RPMI7951 (cell line): ENCODE results near the gene CELF1. TPM values are rescaled to one million over a fixed set of nuclear protein-coding genes. Genes with fewer than 3 reads are reported as not detected.
"Not testable (repeated sequence)": the region's sequence is repeated elsewhere in the genome, so short reads cannot be mapped to it uniquely, and the experiment has no call there.

Experiments used
- DNase-seq: peaks from one replicate; pipeline ENCODE4 v3.0.0-alpha.2; 2012; ENCODE audit warnings: low read depth
- total RNA-seq: library from RNA; depleted of rRNA; stranded (reverse); fragments of >200 nt; shearing (Covaris generic); gene quantifications from 2 replicates; pipeline ENCODE4 v1.2.3, GENCODE V29; 2014

CELF1 gene
- total RNA-seq, 1 experiment from 2014 or later: 52.5 TPM

DNA sequence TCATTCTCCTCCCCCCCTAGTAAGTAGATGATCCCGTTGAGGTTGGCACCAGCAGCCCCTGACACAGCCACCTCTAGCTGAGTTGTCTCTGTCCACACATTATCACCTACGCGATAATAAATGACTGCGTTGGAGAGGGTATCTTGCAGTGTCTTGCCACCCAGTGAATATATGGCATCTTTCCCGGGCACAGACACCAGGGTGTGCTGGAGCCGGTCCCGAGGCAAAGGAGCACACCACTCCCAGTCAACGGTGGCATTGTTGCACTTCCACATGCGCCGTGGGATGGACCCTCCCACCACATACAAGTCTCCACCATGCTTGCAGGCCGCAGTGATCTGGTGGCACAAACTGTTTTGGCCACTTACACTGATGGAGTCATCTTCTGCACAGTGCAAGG, 20.4 kb upstream of the CELF1 start:
- DNase-seq: no peak

DNA sequence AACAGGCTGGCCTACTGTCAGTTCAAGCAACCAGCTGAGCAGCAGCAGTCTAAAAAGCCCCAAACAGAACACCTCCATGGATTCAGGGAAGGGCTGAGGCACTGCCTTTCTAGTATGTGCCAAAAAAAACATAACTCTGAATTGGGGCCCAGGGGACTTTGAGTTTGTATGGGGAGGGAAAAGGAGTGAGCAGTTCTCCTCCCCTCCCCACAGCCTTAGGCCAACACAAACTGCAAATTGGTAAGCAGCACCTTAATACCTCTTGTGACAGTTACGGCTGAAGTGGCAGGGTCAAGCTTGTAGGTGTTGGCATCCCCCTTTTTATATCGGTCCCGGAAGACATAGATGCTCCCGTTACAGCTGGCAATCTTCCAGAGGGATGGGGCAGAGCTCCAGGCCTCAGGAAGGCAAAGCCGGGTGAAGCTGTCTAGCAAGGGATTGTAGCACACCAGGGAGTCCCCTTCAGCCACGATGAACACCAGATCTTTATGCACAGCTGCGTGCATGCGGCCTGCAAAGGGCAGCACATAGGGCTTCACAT, 19.9 kb upstream of the CELF1 start:
- DNase-seq: no peak

GRCh38 chr11:47571895-47572294, 19.0 kb upstream of the CELF1 start:
- DNase-seq: peak; percentile 40

DNA sequence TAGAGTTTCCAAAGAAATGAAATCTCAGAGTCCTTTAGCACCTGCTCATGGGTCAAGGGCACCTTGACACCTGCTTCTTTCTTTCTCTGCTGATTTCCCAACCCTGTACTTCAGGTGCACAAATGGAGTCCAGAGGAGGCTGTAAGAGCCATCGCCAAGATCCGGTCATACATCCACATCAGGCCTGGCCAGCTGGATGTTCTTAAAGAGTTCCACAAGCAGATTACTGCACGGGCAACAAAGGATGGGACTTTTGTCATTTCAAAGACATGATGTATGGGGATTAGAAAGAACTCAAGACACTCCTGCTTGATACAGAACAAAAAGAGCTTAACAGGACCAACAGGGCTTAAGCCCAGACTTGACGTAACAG, 18.4 kb upstream of the CELF1 start:
- DNase-seq: no peak

- DNase-seq: no peak
Observed at GRCh38 chr11:47570651-47571356, 17.9 kb upstream of the CELF1 start.

- no peak for DNase-seq
Observed at GRCh38 chr11:47569646-47570045, 16.7 kb upstream of the CELF1 start.

DNA sequence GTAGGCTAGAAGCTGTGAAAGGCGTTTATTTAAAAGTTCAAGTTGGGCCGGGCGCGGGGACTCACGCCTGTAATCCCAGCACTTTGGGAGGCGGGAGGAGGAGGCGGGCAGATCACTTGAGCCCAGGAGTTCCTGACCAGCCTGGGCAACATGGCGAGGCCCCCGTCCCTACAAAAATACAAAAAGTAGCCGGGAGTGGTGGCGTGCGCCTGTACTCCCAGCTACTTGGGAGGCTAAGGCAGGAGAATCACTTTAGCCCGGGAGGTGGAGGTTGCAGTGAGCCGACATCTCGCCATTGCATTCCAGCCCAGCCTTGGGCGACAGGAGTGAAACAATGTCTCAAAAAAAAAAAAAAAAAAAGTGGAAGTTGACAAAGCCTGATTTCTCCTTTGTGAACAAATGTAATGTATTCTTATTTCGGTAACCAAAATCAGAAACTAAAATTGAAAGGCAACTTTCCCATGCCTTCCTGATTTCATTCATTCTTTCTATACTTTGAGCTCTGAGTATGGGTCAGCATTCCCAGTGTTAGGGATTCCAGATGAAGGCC, 13.3 kb upstream of the CELF1 start:
- DNase-seq: no peak

DNA sequence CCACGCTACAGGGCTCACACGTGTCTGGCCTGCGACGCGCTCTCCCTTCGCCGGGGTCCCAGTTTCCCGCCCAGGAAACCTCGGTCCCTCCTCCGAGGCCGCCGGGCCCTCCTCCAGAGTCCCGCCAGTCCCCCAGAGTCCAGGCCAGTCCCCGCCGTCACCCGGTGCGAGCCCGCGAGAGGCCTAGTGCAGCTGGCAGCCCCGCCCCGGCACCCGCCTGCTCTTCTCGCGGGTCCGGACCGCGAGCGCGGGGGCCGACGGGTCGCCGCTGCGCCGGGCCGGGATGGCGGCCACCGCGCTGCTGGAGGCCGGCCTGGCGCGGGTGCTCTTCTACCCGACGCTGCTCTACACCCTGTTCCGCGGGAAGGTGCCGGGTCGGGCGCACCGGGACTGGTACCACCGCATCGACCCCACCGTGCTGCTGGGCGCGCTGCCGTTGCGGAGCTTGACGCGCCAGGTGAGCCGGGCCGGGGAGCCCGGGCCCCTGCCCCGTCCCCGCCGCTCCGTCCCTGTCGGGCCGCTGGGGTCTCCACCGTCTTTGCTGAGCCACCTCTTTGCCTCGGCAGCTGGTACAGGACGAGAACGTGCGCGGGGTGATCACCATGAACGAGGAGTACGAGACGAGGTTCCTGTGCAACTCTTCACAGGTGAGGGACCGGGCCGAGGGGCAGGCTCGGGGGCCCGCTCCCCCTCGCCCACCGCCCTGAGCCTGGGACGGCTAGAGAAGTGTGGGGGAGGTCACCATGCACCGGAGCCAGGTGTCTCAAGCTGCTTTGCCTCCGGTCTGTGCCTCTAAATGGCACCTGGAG, 12.6 kb upstream of the CELF1 start, which contains the start of gene PTPMT1:
Gene PTPMT1, plus strand, starts transcription at position 260 of the 809 bp plus-strand sequence. Its CDS starts 24 bp downstream, at position 284.
- DNase-seq: peak; percentile 74

DNA sequence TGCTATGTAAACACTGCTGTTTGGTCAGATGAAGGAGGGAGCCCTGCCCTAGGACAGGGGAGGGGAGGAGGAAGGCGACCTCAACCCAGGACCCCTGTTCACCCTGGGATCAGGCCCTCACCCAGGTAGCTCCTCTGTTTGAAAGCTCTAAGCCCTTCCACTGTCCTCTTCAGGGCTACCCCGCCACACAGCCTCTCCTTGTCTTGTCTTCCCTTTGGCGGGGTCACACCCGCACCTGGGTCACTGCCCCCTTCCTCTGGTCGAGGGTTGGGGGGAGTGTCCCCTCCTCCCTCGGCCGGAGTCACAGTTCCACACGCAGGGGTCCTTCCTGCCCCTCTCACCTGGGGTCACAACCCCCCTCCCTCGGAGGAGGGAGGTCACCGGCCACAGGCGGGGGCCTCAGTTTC, 12.0 kb upstream of the CELF1 start:
- DNase-seq: no peak

DNA sequence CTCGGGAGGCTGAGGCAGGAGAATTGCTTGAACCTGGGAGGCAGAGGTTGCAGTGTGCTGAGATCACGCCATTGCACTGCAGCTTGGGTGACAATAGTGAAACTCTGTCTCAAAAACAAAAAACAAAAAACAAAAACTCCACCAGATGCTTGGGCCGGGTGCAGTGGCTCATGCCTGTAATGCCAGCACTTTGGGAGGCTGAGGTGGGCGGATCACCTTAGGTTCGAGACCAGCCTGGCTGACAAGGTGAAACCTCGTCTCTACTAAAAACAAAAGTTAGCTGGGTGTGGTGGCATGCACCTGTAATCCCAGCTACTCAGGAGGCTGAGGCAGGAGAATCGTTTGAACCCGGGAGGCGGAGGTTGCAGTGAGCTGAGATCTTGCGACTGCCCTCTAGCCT, 11.4 kb upstream of the CELF1 start:
- DNase-seq: not testable (repeated sequence)

DNA sequence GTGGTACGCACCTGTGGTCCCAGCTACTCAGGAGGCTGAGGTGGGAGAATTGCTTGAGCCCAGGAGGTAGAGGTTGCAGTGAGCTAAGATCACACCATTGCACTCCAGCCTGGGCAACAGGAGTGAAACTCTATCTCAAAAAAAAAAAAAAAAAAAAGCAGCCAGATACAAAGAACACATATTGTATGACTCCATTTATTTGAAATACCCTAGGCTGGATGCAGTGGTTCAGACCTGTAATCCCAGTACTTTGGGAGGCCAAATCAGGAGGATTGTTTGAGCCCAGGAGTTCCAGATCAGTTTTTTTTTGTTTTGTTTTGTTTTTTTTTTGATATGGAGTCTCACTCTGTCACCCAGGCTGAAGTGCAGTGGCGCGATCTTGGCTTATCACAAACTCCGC, 9.5 kb upstream of the CELF1 start:
- not testable (repeated sequence) for DNase-seq

DNA sequence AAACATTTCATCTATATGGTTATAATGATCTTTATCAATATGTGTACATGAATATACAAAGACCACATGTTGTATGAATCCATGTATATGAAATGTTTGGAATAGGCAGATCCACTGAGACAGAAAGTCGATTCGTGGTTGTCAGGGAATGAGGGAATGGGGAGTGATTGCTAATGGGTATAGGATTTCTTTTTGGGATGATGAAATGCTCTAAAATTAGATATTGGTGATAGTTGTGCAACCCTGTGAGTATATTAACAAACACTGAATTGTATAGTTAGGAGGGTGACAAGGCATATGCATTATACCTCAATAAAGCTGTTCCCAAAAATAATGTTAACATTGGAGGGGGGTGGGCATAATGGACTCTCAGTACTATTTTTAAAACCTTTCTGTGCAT, 7.5 kb upstream of the CELF1 start:
- no peak for DNase-seq

DNA sequence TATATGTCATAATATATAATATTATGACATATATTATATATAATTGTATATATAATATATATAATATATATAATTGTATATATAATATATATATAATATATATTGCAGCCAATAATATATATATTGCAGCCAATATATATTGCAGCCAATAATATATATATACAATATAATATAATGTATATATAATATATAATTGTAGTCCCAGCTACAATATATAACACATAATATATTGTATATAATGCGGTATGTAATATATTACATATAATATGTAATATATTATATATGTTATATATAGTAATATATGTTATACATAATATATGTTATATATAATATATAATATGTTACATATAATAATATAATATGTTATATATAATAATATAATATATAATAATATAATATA, 5.8 kb upstream of the CELF1 start:
- no peak for DNase-seq

DNA sequence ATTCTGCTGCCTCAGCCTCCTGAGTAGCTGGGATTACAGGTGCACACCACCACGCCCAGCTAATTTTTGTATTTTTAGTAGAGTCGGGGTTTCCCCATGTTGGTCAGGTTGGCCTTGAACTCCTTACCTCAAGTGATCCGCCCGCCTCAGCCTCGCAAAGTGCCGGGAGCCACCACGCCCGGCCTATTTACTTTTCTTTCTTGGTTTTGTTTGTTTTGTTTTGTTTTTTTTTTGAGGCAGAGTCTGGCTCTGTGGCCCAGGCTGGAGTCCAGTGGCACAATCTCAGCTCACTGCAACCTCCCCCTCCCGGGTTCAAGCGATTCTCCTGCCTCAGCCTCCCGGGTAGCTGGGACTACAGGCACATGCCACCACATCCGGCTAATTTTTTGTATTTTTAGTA, 4.1 kb upstream of the CELF1 start:
- DNase-seq: not testable (repeated sequence)

DNA sequence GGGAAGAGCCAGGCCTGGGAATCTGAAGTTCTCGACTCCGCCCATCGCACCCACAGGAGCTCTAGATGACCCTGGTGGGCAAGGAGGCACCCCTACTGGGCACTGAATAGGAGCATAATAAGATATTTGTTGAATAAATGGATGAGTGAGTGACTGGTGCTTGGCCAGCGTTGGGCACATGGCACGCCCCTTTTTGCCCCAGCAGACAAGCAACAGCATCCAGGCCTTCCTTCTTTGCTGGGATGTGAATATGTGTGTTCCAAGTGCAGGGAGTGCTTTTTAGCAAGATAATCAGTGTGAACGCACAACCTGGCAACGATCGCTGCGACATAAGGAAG, 443 bp upstream of the CELF1 start:
- no peak for DNase-seq

DNA sequence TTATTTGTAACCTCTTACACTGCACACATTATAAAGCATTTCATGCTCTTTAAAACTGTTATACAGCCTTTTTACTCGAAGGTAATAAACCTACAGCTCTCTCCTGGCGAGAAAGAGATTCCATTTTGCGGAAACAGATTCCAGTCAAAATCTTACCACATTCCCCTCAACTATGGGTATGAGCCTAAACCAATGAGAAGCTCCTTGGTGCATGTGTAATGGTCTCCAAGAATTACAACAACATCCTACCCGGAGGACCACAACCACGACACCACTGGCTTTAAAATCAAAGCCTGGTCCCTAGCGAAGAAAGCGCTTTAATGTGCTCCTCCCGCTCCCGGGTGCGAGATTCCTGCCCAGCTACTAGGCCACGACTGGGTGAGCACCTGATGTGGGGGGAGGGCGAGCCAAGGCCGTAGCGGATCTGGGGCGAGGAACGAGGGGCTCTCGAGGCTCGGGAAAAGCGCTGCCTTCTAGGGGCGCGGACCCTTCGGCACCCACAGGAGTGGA, 821 bp downstream of the CELF1 start:
- peak; percentile 26 for DNase-seq

DNA sequence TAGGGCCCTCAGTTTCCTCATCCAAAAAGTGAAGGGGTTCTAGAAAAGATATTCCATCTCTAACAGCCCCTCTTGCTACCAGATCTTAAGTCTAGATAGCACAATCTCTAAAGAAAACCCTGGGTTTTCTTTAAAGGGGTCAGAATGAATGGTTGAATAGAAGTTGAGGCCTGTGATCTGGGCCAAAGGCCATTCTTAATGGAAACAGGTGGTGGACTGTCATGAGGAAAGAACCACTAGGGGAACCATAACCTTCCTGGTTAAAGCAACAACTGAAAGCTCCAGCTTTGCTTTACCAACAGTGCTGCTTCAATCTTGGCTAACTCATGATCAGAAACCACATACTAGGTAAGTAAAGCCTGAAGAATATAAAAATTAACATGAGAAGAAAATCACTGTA, 1.8 kb downstream of the CELF1 start:
- DNase-seq: peak; percentile 49

GRCh38 chr11:47550288-47551047, 2.5 kb downstream of the CELF1 start:
- DNase-seq: no peak

DNA sequence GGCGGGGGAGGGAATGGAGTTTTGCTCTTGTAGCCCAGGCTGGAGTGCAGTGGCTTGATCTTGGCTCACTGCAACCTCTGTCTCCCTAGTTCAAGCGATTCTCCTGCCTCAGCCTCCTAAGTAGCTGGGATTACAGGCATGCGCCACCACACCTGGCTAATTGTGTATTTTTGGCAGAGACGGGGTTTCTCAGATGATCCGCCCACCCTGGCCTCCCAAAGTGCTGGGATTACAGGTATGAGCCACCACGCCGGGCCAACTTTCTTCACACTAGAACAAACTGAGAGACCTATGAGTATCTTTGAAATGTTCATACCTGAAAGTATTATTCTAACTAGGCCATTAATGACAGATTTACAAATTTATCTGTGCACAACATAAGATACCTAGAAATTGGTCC, 6.7 kb downstream of the CELF1 start:
- DNase-seq: not testable (repeated sequence)

DNA sequence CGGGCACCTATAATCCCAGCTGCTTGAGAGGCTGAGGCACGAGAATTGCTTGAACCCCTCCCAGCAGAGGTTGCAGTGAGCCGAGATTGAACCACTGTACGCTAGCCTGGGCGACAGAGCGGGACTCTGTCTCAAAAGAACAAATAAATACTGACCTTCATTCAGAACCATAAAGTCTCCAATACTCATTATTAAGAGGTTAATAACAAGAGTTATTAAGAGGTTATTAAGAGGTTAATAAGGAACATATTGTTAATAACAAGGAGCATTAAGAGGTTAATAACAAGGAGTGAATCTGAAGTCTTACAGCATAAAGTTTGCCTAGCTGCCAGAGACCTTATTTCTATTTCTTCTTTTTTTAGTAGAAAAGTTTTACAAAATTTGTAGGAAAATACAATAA, 7.6 kb downstream of the CELF1 start:
- DNase-seq: no peak

DNA sequence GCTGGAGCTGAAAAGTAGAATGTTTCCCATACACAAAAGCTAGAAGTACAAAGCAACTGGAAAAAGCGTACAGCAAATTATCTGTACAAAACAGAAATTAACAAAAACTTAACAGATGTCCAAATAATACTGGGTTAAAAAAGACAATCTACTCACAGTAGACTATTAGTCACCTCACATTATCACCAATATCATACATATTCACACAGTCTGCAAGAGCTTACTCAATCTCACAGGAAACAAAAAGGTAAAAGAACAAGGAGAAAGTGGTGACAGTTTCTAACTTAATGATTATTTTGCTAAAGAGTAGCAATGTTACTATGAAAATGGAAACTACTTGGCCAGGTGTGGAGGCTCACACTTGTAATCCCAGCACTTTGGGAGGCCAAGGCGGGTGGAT, 11.9 kb downstream of the CELF1 start:
- DNase-seq: no peak

DNA sequence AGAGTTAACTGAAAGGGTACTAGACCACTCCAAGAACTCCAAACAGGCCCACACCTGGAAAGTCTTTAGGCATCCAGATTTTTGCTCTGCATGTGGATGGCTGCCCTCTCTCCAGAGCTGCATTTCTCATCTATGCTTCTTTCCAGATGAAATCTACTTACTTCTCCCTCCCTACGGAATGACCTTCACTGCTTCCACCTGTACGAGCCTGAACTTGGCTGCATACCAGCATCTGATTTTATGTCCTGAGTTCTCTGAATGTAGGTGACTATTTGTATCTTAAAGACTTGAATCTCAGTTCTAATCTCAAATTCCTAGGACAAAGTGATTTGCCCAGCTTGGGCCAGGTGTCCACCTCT, 13.3 kb downstream of the CELF1 start:
- no peak for DNase-seq
